IPS-15b (cell line): ENCODE measurements around the gene GNA15.
"Not testable (repeated sequence)": the region's sequence is repeated elsewhere in the genome, so short reads cannot be mapped to it uniquely, and the experiment has no call there.

Experiments used
- H3K27me3 ChIP-seq: one replicate; pipeline ENCODE4 v1.6.1; 2013; ENCODE audit warnings: low read length; ENCODE audit not compliant: control insufficient read depth, insufficient read depth
- H3K36me3 ChIP-seq: one replicate; pipeline ENCODE4 v1.6.1; 2013; ENCODE audit warnings: low read length; ENCODE audit not compliant: control insufficient read depth, insufficient read depth
- H3K4me1 ChIP-seq: one replicate; pipeline ENCODE4 v1.6.1; 2013; ENCODE audit warnings: mild to moderate bottlenecking, low read length; ENCODE audit not compliant: control insufficient read depth, insufficient read depth
- H3K4me3 ChIP-seq: one replicate; pipeline ENCODE4 v1.5.1; 2013; ENCODE audit warnings: low read depth, low read length
- H3K9ac ChIP-seq: one replicate; pipeline ENCODE4 v1.6.1; 2013; ENCODE audit warnings: low read depth, mild to moderate bottlenecking, low read length
- H3K9me3 ChIP-seq: one replicate; pipeline ENCODE4 v1.6.1; 2013; ENCODE audit warnings: mild to moderate bottlenecking, low read length; ENCODE audit not compliant: control insufficient read depth, insufficient read depth

Gene GNA15

GRCh38 chr19:3159565-3159964, 23.7 kb downstream of the GNA15 start:
- peaks cover 3% of the 10 kb centered on the region for H3K27me3 ChIP-seq
- no peak overlapping the region for H3K9ac ChIP-seq
- H3K4me3 ChIP-seq, result no peak overlapping the region
- H3K36me3 ChIP-seq, result no peaks in the 10 kb centered on the region
- no peaks in the 10 kb centered on the region for H3K4me1 ChIP-seq
- no peaks in the 10 kb centered on the region for H3K9me3 ChIP-seq

GRCh38 chr19:3160219-3160618, 24.4 kb downstream of the GNA15 start:
- H3K4me1 ChIP-seq, result no peaks in the 10 kb centered on the region
- H3K9ac ChIP-seq, result no peak overlapping the region
- no peaks in the 10 kb centered on the region for H3K36me3 ChIP-seq
- H3K27me3 ChIP-seq, result peaks cover 3% of the 10 kb centered on the region
- no peaks in the 10 kb centered on the region for H3K9me3 ChIP-seq
- no peak overlapping the region for H3K4me3 ChIP-seq

GRCh38 chr19:3161453-3161852, 25.6 kb downstream of the GNA15 start:
- no peak overlapping the region for H3K9ac ChIP-seq
- no peaks in the 10 kb centered on the region for H3K9me3 ChIP-seq
- no peaks in the 10 kb centered on the region for H3K36me3 ChIP-seq
- no peaks in the 10 kb centered on the region for H3K4me1 ChIP-seq
- peaks cover 3% of the 10 kb centered on the region for H3K27me3 ChIP-seq
- no peak overlapping the region for H3K4me3 ChIP-seq

- Histone ChIP-seq H3K4me3 (no peak overlapping the region), H3K9ac (no peak overlapping the region), H3K36me3 (no peaks in the 10 kb centered on the region), H3K27me3 (peaks cover 3% of the 10 kb centered on the region), H3K4me1 (no peaks in the 10 kb centered on the region), H3K9me3 (no peaks in the 10 kb centered on the region)
These were observed 26.8 kb downstream of the GNA15 start for GRCh38 chr19:3162418-3163229.

GRCh38 chr19:3163230-3163886, 27.5 kb downstream of the GNA15 start:
- no peaks in the 10 kb centered on the region for H3K36me3 ChIP-seq
- H3K9ac ChIP-seq, result no peak overlapping the region
- no peaks in the 10 kb centered on the region for H3K4me1 ChIP-seq
- H3K9me3 ChIP-seq, result no peaks in the 10 kb centered on the region
- peak overlapping the region; percentile 36 for H3K4me3 ChIP-seq
- peaks cover 3% of the 10 kb centered on the region for H3K27me3 ChIP-seq

- H3K9ac ChIP-seq, result no peak overlapping the region
- H3K27me3 ChIP-seq, result peaks cover 3% of the 10 kb centered on the region
- H3K4me1 ChIP-seq, result no peaks in the 10 kb centered on the region
- no peak overlapping the region for H3K4me3 ChIP-seq
- H3K9me3 ChIP-seq, result no peaks in the 10 kb centered on the region
- no peaks in the 10 kb centered on the region for H3K36me3 ChIP-seq
These were observed 28.1 kb downstream of the GNA15 start for GRCh38 chr19:3163943-3164342.

GRCh38 chr19:3167533-3168272, 31.9 kb downstream of the GNA15 start:
- H3K9ac ChIP-seq, result no peak overlapping the region
- no peaks in the 10 kb centered on the region for H3K36me3 ChIP-seq
- H3K9me3 ChIP-seq, result no peaks in the 10 kb centered on the region
- no peak overlapping the region for H3K4me3 ChIP-seq
- H3K4me1 ChIP-seq, result no peaks in the 10 kb centered on the region
- H3K27me3 ChIP-seq, result peaks cover 3% of the 10 kb centered on the region

- Histone ChIP-seq H3K9ac (no peak overlapping the region), H3K9me3 (no peaks in the 10 kb centered on the region), H3K4me3 (no peak overlapping the region), H3K27me3 (no peaks in the 10 kb centered on the region), H3K36me3 (no peaks in the 10 kb centered on the region), H3K4me1 (no peaks in the 10 kb centered on the region)
These were observed 36.2 kb downstream of the GNA15 start for GRCh38 chr19:3171894-3172672.

- H3K4me3 ChIP-seq, H3K9ac ChIP-seq, H3K36me3 ChIP-seq, H3K9me3 ChIP-seq, H3K4me1 ChIP-seq, H3K27me3 ChIP-seq: not testable (repeated sequence)
These were observed 36.8 kb downstream of the GNA15 start for GRCh38 chr19:3172673-3173000.

- Histone ChIP-seq H3K4me3 (no peak overlapping the region), H3K36me3 (no peaks in the 10 kb centered on the region), H3K27me3 (no peaks in the 10 kb centered on the region), H3K4me1 (no peaks in the 10 kb centered on the region), H3K9ac (no peak overlapping the region), H3K9me3 (no peaks in the 10 kb centered on the region)
These were observed 40.2 kb downstream of the GNA15 start for GRCh38 chr19:3175781-3176714.
